B cell (primary cell): Measurements from ENCODE around the gene PLEKHA5.
"Not testable (repeated sequence)": the region's sequence is repeated elsewhere in the genome, so short reads cannot be mapped to it uniquely, and the experiment has no call there.

ENCODE experiments used
- EZH2 ChIP-seq: IDR thresholded peaks from 2 replicates; pipeline ENCODE4 v1.6.1; 2012; ENCODE audit warnings: borderline replicate concordance, low read depth, mild to moderate bottlenecking, moderate library complexity, low read length; ENCODE audit not compliant: insufficient read depth, poor library complexity, severe bottlenecking
- TF ChIP-seq, protein P1 (sequence below): fragments of 200-600 bp; IDR thresholded peaks from one replicate; pipeline ENCODE4 v1.8.0; 2022; ENCODE audit warnings: antibody characterized with exemption, mild to moderate bottlenecking

GRCh38 chr12:19229021-19229420 is 99.5 kb downstream of the PLEKHA5 start:
- TF ChIP-seq, protein P1, sequence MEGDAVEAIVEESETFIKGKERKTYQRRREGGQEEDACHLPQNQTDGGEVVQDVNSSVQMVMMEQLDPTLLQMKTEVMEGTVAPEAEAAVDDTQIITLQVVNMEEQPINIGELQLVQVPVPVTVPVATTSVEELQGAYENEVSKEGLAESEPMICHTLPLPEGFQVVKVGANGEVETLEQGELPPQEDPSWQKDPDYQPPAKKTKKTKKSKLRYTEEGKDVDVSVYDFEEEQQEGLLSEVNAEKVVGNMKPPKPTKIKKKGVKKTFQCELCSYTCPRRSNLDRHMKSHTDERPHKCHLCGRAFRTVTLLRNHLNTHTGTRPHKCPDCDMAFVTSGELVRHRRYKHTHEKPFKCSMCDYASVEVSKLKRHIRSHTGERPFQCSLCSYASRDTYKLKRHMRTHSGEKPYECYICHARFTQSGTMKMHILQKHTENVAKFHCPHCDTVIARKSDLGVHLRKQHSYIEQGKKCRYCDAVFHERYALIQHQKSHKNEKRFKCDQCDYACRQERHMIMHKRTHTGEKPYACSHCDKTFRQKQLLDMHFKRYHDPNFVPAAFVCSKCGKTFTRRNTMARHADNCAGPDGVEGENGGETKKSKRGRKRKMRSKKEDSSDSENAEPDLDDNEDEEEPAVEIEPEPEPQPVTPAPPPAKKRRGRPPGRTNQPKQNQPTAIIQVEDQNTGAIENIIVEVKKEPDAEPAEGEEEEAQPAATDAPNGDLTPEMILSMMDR: not testable (repeated sequence)
- not testable (repeated sequence) for TF ChIP-seq EZH2
